Raji (cell line): ENCODE results near the gene DDX1.

ENCODE experiments used
- POLR2A ChIP-seq: IDR thresholded peaks from 2 replicates; pipeline ENCODE4 v1.6.1; 2011; ENCODE audit warnings: low read depth, low read length, control low read depth; ENCODE audit not compliant: insufficient read depth

Gene DDX1

DNA sequence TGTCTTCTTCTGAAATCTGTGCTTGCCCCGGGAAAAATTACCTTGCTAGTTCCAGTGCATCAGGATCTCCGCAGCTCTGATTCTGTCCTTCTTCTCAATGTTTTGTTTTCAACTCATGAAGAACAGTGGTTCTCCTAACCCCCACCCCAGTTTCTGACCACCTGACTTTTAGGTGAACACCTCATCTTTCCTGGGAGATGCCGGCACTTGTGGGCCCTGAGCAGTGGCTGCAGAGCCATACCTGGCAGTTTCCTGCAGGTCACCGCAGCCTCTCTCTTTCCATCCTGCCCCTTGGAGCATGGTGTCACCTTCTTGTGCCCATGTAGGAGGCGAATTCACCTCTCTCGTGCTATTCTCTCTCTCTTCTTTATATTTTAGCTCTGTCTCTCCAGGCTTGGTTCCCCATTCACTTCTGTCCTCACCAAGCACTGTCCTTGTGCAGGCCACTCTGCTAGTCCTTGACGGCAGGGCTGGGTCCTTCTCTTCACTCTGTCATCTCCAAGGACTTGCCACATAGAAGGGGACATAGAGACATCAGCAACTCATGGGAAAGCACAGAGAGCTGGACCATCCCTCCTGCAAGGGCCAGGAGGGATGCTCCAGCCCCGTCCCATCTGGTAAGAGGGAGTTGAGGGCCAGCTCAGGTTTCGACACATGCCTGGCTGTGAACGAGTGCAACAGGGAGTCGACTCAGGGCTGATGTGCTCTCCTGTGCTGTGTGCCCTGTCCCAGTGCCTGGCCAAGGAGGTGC lies 59.1 kb downstream of the DDX1 start:
- no peak for TF ChIP-seq POLR2A

DNA sequence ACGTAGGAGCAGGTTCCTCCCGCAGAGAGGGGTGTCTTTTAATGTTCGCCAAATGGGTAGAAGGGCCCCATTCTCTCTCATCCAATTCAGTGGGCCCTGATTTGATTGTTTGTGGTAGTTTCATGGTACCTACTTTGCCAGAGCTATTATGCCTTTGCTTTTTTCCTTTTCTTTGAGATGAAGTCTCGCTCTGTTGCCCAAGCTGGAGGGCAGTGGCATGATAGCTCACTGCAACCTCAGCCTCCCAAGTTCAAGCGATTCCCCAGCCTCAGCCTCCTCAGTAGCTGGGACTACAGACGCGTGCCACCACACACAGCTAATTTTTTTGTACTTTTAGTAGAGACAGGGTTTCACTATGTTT lies 59.7 kb downstream of the DDX1 start:
- TF ChIP-seq POLR2A, result no peak

DNA sequence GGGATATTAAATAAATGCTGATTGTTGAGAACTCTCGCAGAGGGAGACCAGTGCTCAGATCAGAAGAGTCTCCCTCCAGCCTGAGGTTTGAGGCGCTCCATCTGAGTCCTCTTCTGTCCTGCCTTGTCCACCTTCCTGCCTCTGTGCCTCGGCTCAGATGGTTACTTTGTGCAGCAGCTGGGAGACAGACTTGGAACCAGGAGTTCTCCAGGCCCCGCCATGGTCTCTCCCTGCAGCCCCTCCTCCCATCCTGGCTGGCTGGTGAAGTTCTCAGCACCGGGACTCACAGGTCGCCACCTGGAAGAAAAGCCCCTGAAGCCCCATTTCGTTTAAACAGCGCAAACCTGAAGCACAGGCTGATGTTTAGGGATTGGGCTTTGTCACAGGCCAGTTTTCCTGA lies 60.6 kb downstream of the DDX1 start:
- no peak for TF ChIP-seq POLR2A

DNA sequence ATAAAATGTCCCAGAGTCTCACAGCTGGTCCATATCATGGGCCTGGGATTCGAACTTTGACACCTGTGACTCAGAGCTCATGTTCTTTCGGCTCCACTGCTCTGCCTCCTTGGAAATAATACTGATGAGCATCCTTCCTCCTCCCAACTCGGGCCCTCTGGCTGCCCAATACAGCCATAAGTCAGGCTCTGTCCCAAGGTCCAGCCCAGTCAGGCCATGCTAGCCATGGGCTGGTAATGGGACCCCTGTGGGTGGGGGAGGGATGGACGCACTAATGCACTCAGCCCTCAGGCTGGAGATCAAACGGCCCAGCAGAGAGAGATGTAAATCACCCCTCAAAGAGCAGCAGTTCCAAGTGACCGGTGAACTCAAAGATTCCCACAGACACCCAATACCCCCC lies 61.1 kb downstream of the DDX1 start:
- TF ChIP-seq POLR2A, result no peak

DNA sequence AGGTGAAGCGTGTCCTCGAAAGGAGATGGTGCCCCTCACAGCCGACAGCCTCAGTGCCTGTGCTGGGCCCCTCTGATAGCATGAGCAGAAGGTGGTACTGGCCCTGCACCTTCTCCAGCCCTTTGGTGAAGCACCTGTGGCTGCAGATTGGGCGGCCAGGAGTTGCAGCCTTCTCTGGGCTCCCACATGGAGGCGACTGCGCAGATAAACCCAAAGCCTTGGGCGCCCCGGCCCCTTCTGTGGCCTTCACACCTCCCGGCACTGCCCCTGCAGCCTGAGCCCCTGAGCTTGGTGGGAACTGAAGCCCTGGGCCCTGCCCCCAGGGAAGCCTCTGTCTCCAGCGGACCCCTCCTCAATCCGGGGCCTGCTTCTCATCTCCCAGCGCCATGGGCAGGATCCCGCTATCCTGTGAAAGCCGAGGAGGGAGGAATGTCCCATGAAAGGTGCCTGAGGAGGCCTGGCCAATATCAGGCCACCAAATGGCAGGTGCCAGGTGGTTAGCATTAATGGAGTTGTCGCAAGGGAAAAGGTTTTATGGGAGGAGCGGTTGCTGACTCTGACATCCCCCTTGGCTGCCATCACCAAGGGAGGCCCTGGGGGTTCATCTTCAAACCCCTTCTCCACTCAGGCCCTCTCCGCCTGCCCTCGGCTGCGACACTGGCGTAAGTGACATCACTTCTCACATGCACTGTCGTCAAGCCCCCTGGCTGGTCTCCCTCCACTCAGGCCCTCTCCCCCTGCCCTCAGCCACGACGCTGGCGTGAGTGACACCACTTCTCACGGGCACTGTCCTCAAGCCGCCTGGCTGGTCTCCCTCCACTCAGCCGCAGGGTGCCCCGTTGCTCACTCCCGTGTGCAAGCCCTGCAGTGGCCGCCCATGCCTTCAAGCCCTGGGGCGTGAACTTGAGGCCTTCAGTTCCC lies 62.4 kb downstream of the DDX1 start:
- no peak for TF ChIP-seq POLR2A

DNA sequence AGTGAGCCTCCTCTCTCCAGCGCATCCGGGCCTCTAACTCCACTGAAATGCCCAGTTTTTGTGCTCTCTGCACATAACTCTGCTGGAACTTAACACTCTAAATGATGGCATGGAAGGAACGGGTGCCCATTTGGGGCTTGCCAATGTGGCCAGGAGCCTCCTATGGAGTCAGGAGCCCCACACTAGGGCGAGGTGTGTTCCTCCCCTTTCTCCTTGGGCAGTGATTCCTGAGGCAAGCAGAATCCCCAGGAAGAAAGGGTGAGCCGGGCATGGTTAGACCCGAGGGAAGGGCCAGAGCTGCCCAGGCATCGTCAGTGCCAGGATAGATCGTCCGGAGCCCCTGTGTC lies 63.0 kb downstream of the DDX1 start:
- no peak for TF ChIP-seq POLR2A

DNA sequence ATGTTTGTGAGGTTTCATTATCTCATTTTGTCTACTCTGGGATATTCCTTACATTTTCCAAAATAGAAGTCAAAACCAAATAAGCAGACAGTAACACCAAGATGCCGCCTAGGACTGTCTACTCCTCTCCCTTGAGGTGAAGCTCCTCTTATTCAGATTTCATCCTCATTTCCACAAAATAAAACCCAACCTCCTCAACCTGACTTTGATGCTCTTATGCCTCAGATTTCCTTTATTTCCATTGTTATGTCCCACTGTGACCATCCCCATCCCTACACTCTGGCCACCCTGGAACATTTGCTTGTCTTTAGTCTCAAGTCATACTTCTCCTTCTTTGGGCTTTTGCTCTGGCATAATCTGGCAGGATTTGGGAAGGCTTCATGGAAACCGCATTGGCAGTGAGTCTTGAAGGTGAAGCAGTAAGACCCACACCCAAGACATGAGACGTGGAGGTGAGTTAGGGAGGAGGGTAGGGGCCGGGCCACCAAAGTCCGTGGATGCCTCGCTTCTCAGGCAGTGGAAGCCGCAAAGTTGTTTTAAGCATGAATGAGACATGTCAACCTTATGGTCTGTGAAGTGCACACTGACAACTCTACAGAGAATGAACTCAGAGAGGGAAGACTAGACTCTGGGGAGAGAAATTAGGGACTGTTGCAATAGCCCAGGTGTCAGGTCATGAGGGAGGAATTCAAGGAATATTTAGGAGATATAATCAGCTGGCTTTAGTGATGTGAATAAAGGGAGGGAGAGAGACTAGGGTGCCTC lies 63.6 kb downstream of the DDX1 start:
- TF ChIP-seq POLR2A, result no peak

DNA sequence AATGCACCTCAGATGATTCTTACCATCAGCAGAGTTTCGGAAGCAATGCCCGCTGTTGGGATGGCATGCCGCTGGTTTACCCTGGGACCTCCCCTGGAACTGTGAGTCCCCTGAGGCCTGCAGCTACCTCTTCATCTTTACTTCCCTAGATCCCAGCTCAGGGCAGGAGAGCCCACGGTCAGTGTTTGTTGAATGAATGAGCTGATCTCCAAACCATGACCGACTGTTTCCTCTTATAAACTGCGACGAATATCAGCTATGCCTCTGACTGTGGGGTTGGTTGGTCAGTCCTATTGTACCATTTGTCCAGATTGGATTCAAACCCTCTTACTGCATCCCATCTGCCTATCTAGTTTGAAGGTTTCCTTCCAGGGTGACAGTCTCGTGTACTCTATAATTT lies 64.4 kb downstream of the DDX1 start:
- no peak for TF ChIP-seq POLR2A

DNA sequence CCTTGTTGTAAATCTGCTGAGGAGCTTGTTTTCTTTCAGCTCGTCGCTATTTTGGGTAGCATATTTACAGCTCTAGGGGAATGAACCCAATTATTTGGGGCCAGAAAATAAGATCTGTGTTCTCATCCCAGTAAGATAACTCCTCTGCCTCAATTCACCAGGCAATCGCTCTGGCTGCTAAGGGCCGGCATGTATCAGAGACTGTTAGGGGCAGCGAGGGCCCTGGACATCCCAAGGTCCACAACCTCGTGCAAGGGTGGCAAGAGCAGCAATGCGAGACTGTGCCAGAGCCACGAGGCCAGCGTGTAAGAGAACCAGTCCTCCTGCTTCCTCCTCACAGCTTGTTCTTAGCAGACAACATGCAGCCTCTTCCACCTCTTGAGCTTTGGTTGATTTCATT lies 66.1 kb downstream of the DDX1 start:
- TF ChIP-seq POLR2A, result no peak

DNA sequence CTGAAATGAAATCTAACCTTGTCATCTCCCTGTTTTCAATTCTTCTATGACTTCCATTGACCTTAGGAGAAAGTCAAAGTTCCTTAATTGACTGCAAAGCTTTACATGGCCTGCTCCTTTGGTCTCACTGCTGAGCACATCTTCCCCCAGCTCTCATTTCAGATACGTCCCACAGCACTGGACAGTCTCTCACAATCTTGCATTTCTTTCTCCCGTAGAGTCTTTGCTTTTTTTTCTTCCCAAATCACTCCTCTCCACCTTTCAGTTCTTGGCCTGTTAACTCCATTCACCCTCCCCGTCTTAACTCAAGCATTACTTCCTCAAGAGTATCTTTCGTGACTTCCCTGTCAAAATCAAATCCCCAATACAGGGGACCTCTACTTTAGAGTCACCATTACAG lies 67.2 kb downstream of the DDX1 start:
- no peak for TF ChIP-seq POLR2A

DNA sequence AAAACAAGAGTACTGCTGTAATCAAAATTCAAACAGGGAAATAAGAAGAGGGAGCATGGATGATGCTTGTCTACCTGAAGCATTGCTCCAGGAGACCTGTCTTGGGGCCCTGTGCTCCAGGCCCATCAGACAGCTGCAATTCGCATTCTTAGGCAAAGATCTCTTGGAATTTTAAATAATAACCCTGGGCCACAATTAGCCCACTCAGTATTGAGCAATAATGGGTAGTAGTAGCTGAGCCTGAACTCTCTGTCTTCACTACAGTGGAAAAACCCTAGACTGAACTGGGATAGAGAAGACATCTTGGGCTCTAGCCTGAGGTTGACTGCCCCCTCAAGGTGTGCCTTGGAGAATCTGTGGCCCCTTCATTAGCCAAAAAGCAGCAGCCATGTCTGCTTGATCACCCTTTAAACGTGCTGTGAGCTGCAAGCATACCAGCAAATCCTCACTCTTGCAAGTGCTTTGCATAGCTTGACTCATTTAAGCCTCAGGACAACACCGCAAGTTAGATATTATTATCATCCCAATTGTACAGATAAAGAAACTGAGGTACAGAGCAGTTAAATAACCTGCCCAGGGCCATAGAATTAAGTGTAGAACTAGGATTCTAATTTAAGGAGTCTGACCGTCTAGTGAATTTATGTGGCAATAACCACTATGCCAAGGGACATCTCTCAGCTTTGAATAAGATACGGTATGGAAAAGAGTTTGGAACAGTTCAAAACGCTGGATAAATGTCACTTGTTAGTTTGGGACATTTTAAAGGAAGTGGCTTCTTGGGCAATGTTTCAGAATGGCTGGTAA lies 69.0 kb downstream of the DDX1 start:
- TF ChIP-seq POLR2A, result no peak

DNA sequence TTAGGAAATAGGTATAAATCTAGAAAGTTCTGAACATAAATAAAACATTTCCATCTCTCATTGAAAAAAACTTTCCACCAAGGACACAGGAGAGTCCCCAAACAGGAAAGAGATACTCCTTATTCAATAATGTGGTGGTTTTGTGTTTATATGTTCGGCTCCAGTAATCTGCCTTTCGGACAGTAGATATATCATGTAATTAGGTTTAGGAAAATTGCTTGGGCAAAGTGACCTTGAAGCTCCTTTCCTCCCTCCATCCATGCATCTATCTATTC lies 69.6 kb downstream of the DDX1 start:
- TF ChIP-seq POLR2A, result no peak

DNA sequence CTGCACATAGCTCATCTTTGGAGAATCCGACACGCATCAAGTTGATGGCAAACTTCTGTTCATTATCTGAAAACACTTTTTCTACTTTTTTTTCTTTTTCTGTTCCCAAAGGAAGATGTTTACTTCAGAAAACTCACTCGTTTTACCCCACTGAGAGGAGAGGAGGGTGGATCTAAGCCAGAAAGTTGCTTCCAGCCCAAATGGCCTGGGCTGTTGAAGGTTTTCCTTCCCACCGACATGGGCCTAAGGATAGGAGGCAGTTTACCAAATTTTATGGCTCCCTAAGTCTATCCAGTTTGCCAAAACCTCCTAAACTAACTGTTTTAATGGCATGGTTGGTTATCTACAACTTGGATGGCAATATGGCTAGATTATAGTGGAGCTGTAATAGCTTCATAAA lies 70.4 kb downstream of the DDX1 start:
- no peak for TF ChIP-seq POLR2A

DNA sequence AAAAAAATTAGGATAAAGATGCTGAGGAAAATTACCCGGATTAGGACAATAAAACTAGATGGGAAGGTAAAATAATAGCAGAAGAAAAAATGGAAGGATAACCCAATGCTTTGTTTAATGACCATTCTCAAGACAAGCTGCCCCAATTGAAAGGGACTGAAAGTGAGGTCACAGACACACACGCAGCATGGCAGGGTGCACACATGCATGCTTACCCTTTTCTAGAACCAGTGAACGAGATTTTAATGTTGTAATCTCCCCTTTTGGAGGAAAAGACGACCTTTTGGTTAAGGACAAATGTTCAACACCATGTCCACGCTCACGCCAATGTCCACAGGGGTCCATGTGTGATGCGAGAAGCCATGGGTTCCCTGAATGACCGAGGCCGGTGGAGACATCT lies 70.9 kb downstream of the DDX1 start:
- no peak for TF ChIP-seq POLR2A

DNA sequence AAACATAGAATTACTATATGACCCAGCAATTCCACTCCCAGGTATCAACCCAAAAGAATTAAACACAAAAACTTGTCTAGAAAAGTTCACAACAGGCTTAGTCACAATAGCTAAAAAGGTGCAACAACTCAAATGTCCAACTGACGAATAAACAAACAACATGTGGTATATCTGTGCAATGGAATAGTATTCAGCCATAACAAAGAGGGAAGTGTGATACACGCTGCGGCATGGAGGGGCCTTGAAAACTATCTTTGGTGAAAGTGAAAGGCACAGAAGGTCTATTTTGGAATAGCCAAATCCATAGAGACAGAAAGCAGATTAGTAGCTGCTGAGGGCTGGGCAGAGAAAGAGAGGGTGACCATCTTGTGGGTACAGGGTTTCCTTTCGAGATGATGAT lies 72.1 kb downstream of the DDX1 start:
- TF ChIP-seq POLR2A, result no peak
